IPS-18a (cell line): ENCODE measurements around the gene CDH1.
A peak's percentile ranks its signal among the peaks of the same experiment; 100 is the strongest.

ENCODE experiments used
- H3K27ac ChIP-seq: one replicate; pipeline ENCODE4 v1.5.1; 2013; ENCODE audit warnings: low read length
- H3K27me3 ChIP-seq: one replicate; pipeline ENCODE4 v1.6.1; 2013; ENCODE audit warnings: mild to moderate bottlenecking, low read length; ENCODE audit not compliant: control insufficient read depth, insufficient read depth
- H3K36me3 ChIP-seq: one replicate; pipeline ENCODE4 v1.6.1; 2013; ENCODE audit warnings: low read depth, low read length; ENCODE audit not compliant: control insufficient read depth
- H3K4me1 ChIP-seq: one replicate; pipeline ENCODE4 v1.6.1; 2013; ENCODE audit warnings: low read depth, low read length; ENCODE audit not compliant: control insufficient read depth
- H3K4me3 ChIP-seq: one replicate; pipeline ENCODE4 v1.5.1; 2013; ENCODE audit warnings: low read length
- H3K9ac ChIP-seq: one replicate; pipeline ENCODE4 v1.6.1; 2013; ENCODE audit warnings: mild to moderate bottlenecking, low read length, moderate library complexity
- H3K9me3 ChIP-seq: one replicate; pipeline ENCODE4 v1.6.1; 2013; ENCODE audit warnings: low read depth, low read length; ENCODE audit not compliant: control insufficient read depth

CDH1 gene

GRCh38 chr16:68737046-68737729 lies at the start of gene CDH1:
CDH1 (plus strand) TSS chr16:68737292; CDS start chr16:68737416, 124 bp downstream.
- H3K9me3 ChIP-seq, result no peaks in the 10 kb centered on the region
- peak within 1 kb of the TSS; percentile 35 for H3K9ac ChIP-seq
- H3K4me1 ChIP-seq, result peaks cover 21% of the 10 kb centered on the region
- H3K27ac ChIP-seq, result no peak within 1 kb of the TSS
- H3K36me3 ChIP-seq, result peaks cover 12% of the 10 kb centered on the region
- H3K4me3 ChIP-seq, result peak within 1 kb of the TSS; percentile 71
- H3K27me3 ChIP-seq, result no peaks in the 10 kb centered on the region

- Histone ChIP-seq H3K4me3 (no peak overlapping the region), H3K9me3 (no peaks in the 10 kb centered on the region), H3K4me1 (no peaks in the 10 kb centered on the region), H3K27ac (no peak overlapping the region), H3K36me3 (peaks cover 69% of the 10 kb centered on the region), H3K27me3 (no peaks in the 10 kb centered on the region), H3K9ac (no peak overlapping the region)
These were observed 47.2 kb upstream of the CDH1 start for GRCh38 chr16:68689921-68690320.

- H3K9me3 ChIP-seq, result no peaks in the 10 kb centered on the region
- no peak overlapping the region for H3K27ac ChIP-seq
- H3K4me1 ChIP-seq, result no peaks in the 10 kb centered on the region
- H3K9ac ChIP-seq, result no peak overlapping the region
- H3K4me3 ChIP-seq, result no peak overlapping the region
- H3K27me3 ChIP-seq, result no peaks in the 10 kb centered on the region
- peaks cover 62% of the 10 kb centered on the region for H3K36me3 ChIP-seq
These were observed 41.5 kb upstream of the CDH1 start for GRCh38 chr16:68695575-68695974.

- H3K27ac ChIP-seq, result no peak overlapping the region
- peaks cover 60% of the 10 kb centered on the region for H3K36me3 ChIP-seq
- no peaks in the 10 kb centered on the region for H3K4me1 ChIP-seq
- H3K9me3 ChIP-seq, result no peaks in the 10 kb centered on the region
- no peak overlapping the region for H3K9ac ChIP-seq
- H3K27me3 ChIP-seq, result no peaks in the 10 kb centered on the region
- H3K4me3 ChIP-seq, result no peak overlapping the region
These were observed 40.6 kb upstream of the CDH1 start for GRCh38 chr16:68696514-68696913.

- Histone ChIP-seq H3K4me3 (no peak overlapping the region), H3K9me3 (no peaks in the 10 kb centered on the region), H3K27me3 (no peaks in the 10 kb centered on the region), H3K27ac (no peak overlapping the region), H3K9ac (no peak overlapping the region), H3K36me3 (peaks cover 45% of the 10 kb centered on the region), H3K4me1 (no peaks in the 10 kb centered on the region)
These were observed 39.0 kb upstream of the CDH1 start for GRCh38 chr16:68698091-68698490.

- H3K27ac ChIP-seq, result no peak overlapping the region
- H3K27me3 ChIP-seq, result no peaks in the 10 kb centered on the region
- no peak overlapping the region for H3K9ac ChIP-seq
- no peaks in the 10 kb centered on the region for H3K9me3 ChIP-seq
- no peak overlapping the region for H3K4me3 ChIP-seq
- H3K4me1 ChIP-seq, result no peaks in the 10 kb centered on the region
- H3K36me3 ChIP-seq, result peaks cover 29% of the 10 kb centered on the region
These were observed 37.0 kb upstream of the CDH1 start for GRCh38 chr16:68700120-68700519.

- H3K9me3 ChIP-seq, result no peaks in the 10 kb centered on the region
- no peak overlapping the region for H3K9ac ChIP-seq
- peaks cover 22% of the 10 kb centered on the region for H3K36me3 ChIP-seq
- no peak overlapping the region for H3K27ac ChIP-seq
- no peaks in the 10 kb centered on the region for H3K27me3 ChIP-seq
- no peak overlapping the region for H3K4me3 ChIP-seq
- H3K4me1 ChIP-seq, result no peaks in the 10 kb centered on the region
These were observed 36.3 kb upstream of the CDH1 start for GRCh38 chr16:68700831-68701230.

DNA sequence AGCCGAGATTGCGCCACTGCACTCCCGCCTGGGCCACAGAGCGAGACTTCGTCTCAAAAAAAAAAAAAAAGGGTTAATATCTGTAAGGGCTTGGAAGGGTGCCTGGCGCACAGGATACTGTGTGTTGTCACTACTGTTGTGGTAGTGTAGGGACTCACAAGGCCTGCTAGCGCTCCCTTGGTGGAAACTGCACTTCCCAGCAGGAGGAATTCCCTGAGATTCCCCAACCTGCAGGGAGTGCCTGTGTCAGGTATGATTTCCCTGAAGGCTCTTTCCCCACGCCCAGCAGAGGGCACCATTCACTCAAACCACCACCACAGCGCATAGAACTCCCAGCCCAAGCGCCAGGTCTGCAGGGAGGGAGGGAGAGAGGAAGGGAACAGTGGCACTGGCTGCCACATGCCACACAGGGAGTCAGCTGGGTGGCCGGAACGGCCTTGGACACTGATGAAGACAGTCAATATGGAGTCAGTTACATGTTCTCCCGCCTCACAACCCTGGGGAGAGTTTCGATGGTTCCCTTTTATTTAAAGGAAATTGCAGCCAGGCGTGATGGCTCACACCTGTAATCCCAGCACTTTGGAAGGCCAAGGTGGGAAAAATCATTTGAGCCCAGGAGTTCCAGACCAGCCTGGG lies 32.7 kb upstream of the CDH1 start:
- Histone ChIP-seq H3K9ac (no peak overlapping the region), H3K9me3 (no peaks in the 10 kb centered on the region), H3K4me3 (no peak overlapping the region), H3K27ac (no peak overlapping the region), H3K36me3 (no peaks in the 10 kb centered on the region), H3K4me1 (no peaks in the 10 kb centered on the region), H3K27me3 (no peaks in the 10 kb centered on the region)

GRCh38 chr16:68707340-68708152 lies 29.5 kb upstream of the CDH1 start:
- H3K9me3 ChIP-seq, result no peaks in the 10 kb centered on the region
- no peak overlapping the region for H3K9ac ChIP-seq
- no peaks in the 10 kb centered on the region for H3K36me3 ChIP-seq
- H3K4me1 ChIP-seq, result no peaks in the 10 kb centered on the region
- H3K4me3 ChIP-seq, result no peak overlapping the region
- no peak overlapping the region for H3K27ac ChIP-seq
- H3K27me3 ChIP-seq, result no peaks in the 10 kb centered on the region

DNA sequence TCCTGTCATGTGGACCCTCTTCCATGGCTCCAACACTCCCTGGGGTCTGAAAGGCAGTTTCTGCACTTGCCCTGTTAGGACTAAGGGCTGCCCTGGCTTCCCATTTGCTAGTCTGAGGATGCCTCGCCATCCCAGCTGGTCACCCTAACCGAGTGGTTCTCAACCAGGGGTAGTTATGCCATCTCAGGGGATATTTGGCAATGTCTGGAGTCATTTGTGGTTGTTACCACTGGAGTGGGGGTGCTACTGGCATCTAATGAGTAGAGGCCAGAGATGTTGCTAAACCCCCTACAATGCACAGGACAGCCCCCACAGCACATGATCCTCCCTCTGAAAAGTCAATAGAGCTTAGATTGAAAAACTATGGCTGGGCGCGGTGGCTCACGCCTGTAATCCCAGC lies 26.9 kb upstream of the CDH1 start:
- Histone ChIP-seq H3K9ac (no peak overlapping the region), H3K36me3 (no peaks in the 10 kb centered on the region), H3K4me3 (no peak overlapping the region), H3K27me3 (no peaks in the 10 kb centered on the region), H3K4me1 (peaks cover 6% of the 10 kb centered on the region), H3K9me3 (no peaks in the 10 kb centered on the region), H3K27ac (no peak overlapping the region)

DNA sequence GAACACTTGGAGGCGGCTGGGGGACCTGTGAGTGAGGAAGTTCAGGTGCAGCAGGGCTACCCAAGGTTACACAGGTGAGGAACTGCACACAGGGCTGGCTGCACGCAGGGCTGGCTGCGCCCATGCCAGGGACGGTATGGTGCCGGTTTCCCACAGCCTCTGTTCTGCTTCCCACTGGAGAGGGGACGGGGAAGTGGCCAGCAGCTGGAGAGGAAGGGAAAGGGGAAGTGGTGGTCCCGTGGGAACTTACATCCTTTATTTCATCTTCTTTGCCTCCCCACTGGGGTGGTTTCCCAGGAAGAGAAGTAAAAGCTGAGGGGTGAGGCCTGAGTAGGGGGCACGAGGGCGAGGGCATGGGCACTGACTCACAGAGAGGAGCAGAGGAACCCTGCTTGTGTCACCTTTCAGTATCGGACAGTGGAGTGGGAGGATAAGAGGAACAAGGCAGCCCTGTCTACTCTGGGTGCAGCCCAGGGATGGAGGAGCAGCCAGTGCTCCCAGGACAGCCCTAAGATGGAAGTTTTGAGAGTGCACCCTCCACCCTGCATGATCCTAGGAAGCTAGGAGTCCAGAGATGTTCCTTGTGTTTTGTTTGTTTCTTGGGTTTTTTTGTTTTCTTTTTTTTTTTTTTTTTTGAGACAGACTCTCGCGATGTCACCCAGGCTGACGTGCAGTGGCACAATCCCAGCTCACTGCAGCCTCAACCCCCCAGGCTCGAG lies 25.5 kb upstream of the CDH1 start:
- Histone ChIP-seq H3K4me3 (no peak overlapping the region), H3K27ac (no peak overlapping the region), H3K9ac (no peak overlapping the region), H3K36me3 (no peaks in the 10 kb centered on the region), H3K27me3 (no peaks in the 10 kb centered on the region), H3K9me3 (no peaks in the 10 kb centered on the region), H3K4me1 (peaks cover 6% of the 10 kb centered on the region)
